Kidney epithelial cell (primary cell): Measurements from ENCODE around the gene NCR2. TPM values are rescaled to one million over a fixed set of nuclear protein-coding genes. Genes with fewer than 3 reads are reported as not detected.

ENCODE experiments used
- DNase-seq: peaks from one replicate; pipeline ENCODE4 v3.0.0-alpha.2; 2010; ENCODE audit warnings: low read depth
- H3K27me3 ChIP-seq: 2 replicates; pipeline ENCODE4 v1.6.0; 2011; ENCODE audit warnings: low read length; ENCODE audit not compliant: control insufficient read depth, insufficient read depth
- H3K36me3 ChIP-seq: 2 replicates; pipeline ENCODE4 v1.5.1; 2011; ENCODE audit warnings: low read length; ENCODE audit not compliant: control insufficient read depth, insufficient read depth
- H3K4me3 ChIP-seq: 2 replicates; pipeline ENCODE4 v1.5.1; 2011; ENCODE audit warnings: low read depth, mild to moderate bottlenecking, control low read depth, low read length
- total RNA-seq: library from RNA; depleted of rRNA; stranded (reverse); fragments of >200 nt; gene quantifications from 2 replicates; pipeline ENCODE4 v1.2.3, GENCODE V29; 2015
- TF ChIP-seq, protein P1 (sequence below): IDR thresholded peaks from 2 replicates; pipeline ENCODE4 v1.5.1; 2011; ENCODE audit warnings: mild to moderate bottlenecking, moderate library complexity, low read length, control low read depth, inconsistent platforms; ENCODE audit not compliant: insufficient read depth, poor library complexity, severe bottlenecking

The NCR2 gene
- total RNA-seq, 1 donor from 2014 or later: not detected

DNA sequence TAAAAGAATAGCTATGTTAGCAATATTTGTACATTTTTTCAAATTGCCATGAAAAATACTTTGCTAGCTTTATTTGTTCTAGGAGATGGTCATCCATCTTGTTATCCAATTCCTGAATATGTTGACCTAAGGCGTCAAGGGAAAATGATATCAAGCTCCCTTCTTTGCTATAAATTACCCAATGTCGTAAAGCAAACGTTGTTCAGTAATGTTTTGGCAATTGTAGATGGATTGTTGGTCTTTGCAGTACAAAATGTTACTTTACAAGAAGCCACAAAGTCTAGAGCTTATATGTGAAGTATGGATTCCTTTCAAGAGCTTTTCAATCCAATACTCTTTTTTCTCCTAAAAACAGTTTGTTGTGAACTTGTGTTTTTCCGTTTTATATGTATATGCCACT lies 3.3 kb downstream of the NCR2 start:
- Histone ChIP-seq H3K36me3 (no peaks in the 10 kb centered on the region), H3K4me3 (no peak overlapping the region), H3K27me3 (peaks cover 9% of the 10 kb centered on the region)
- TF ChIP-seq, protein P1, sequence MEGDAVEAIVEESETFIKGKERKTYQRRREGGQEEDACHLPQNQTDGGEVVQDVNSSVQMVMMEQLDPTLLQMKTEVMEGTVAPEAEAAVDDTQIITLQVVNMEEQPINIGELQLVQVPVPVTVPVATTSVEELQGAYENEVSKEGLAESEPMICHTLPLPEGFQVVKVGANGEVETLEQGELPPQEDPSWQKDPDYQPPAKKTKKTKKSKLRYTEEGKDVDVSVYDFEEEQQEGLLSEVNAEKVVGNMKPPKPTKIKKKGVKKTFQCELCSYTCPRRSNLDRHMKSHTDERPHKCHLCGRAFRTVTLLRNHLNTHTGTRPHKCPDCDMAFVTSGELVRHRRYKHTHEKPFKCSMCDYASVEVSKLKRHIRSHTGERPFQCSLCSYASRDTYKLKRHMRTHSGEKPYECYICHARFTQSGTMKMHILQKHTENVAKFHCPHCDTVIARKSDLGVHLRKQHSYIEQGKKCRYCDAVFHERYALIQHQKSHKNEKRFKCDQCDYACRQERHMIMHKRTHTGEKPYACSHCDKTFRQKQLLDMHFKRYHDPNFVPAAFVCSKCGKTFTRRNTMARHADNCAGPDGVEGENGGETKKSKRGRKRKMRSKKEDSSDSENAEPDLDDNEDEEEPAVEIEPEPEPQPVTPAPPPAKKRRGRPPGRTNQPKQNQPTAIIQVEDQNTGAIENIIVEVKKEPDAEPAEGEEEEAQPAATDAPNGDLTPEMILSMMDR: no peak
- no peak for DNase-seq

DNA sequence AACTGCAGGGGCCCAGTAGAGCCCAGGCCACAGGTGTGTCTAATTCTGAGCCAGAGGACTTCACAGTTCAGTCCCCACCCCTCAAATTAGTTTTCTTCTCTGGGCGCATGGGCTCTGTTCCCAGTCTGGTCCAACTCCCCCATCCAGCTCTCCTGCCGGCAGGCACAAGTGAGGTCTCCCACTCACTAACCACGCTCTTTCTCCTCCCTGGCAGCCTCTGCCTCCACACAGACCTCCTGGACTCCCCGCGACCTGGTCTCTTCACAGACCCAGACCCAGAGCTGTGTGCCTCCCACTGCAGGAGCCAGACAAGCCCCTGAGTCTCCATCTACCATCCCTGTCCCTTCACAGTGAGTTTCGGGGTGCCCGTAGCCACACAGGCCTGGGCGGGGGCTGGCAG lies 6.2 kb downstream of the NCR2 start:
- DNase-seq: no peak
- peaks cover 4% of the 10 kb centered on the region for H3K27me3 ChIP-seq

DNA sequence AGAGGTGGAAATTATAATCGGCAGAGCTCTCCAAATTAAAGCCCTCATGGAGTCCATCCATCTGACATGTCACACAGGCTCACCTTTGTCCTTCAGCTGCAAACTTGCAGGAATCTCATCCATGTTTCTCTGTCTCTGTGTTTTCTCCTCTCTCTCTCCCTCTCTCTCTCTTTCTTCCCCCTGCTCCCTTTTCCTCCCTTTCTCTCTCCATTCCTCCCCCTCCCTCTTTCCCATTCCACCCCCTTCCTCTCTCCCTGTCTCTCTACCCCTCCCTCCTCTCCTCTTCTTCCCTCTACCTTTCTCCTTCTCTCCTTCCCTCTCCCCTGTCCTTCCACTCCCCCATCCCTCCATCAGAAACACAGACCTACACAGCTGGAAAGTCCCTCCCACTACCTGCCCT lies 6.8 kb downstream of the NCR2 start:
- H3K36me3 ChIP-seq: no peaks in the 10 kb centered on the region
- peaks cover 4% of the 10 kb centered on the region for H3K27me3 ChIP-seq
- no peak overlapping the region for H3K4me3 ChIP-seq
- TF ChIP-seq, protein P1: no peak
- DNase-seq: no peak

More for the DNA sequence above, 6.2 kb downstream of the NCR2 start:
- TF ChIP-seq, protein P1: no peak
- Histone ChIP-seq H3K4me3 (no peak overlapping the region), H3K36me3 (no peaks in the 10 kb centered on the region)

DNA sequence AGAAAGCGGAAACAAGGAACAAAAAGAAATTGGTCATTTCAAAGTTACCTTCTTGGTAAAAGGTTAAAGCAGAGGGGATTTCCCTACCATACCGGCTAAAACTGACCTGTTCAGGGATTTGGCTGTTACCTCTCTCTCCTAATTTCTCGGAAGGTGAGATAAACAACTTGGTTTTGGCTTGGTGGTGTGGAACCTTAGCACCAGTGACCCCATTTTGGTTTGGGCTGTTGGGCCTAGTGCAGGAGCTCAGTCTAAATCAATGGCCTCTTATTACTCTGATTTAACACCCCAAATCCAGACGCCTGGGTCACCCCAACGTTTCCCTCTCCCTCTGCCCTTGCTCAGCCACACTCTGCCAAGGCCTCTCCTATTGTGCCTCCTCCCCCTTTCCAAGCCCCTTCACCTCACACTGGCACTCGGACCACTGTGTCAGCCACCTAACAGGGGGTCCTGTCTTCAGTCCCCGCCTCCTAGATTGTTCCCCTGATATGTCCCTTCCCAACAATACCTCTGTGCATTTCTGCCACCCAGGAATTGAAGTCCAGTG lies 8.3 kb downstream of the NCR2 start:
- H3K27me3 ChIP-seq: peaks cover 4% of the 10 kb centered on the region
- TF ChIP-seq, protein P1: no peak
- no peak overlapping the region for H3K4me3 ChIP-seq
- H3K36me3 ChIP-seq: no peaks in the 10 kb centered on the region
- no peak for DNase-seq

DNA sequence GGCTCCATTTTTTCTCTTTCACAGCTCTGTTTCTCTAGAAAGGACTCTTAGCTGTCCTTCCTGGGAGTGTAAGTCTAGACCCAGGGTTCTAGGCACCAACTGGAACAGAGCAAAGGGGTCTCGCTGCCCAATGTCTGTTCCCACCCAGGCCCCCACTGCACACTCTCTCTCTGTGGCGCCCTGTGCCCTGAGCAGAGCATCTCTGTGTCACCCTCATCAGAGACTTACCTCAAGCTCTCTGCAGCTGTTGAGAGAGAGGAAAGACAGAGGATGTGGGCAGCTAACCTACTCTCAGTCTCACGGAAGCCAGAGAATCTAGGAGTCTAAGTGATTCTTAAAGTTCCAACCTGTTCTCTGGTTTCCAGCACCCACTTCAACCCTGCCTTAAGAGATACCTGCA lies 9.5 kb downstream of the NCR2 start:
- no peaks in the 10 kb centered on the region for H3K36me3 ChIP-seq
- no peak overlapping the region for H3K4me3 ChIP-seq
- TF ChIP-seq, protein P1: no peak
- no peak for DNase-seq
- peaks cover 4% of the 10 kb centered on the region for H3K27me3 ChIP-seq

DNA sequence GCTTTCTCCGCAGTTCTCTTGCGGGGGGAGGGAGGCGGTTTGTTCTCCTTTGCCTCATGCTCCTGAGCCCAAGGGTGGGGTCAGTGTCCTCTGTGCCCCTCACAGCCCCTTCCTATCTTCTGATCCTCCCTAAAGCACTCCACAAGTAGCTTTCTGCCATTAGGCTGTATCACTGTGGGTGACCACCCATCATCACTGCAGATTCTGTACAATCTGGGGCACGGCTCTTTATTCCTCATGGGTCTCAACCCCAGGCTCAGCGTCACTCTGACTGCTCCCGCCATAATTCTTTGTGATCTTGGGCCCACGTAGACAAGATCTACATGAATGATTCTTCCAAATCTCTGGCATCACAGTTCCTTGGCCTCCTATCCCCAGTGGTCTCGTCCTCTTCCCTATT lies 10.5 kb downstream of the NCR2 start:
- DNase-seq: no peak
- Histone ChIP-seq H3K36me3 (no peaks in the 10 kb centered on the region), H3K4me3 (no peak overlapping the region), H3K27me3 (peaks cover 4% of the 10 kb centered on the region)
- TF ChIP-seq, protein P1: no peak
